GM12891 (cell line): ENCODE measurements around the gene KCNAB2.
"Not testable (repeated sequence)": the region's sequence is repeated elsewhere in the genome, so short reads cannot be mapped to it uniquely, and the experiment has no call there.

ENCODE experiments used
- DNase-seq: peaks from one replicate; pipeline ENCODE4 v3.0.0; 2011; ENCODE audit warnings: low spot score; ENCODE audit not compliant: insufficient read length
- FAIRE-seq: peaks from 2 replicates; lab custom pipeline; 2011; peaks lifted over from hg19 to GRCh38; lab: Jason Lieb, UNC
- PAX5 ChIP-seq: IDR thresholded peaks from 2 replicates; pipeline ENCODE4 v1.6.1; 2011; ENCODE audit warnings: low read length, moderate library complexity, mild to moderate bottlenecking; ENCODE audit not compliant: insufficient read depth, severe bottlenecking
- POLR2A ChIP-seq: IDR thresholded peaks from 2 replicates; pipeline ENCODE4 v1.6.1; 2011; ENCODE audit warnings: low read depth, low read length, control low read depth
- POLR2AphosphoS5 ChIP-seq: IDR thresholded peaks from 2 replicates; pipeline ENCODE4 v1.6.1; 2011; ENCODE audit warnings: low read depth, low read length, control low read depth
- POU2F2 ChIP-seq: IDR thresholded peaks from 2 replicates; pipeline ENCODE4 v1.6.1; 2011; ENCODE audit warnings: low read depth, mild to moderate bottlenecking, control low read depth, low read length, moderate library complexity
- SPI1 ChIP-seq: IDR thresholded peaks from 2 replicates; pipeline ENCODE4 v1.6.1; 2011; ENCODE audit warnings: low read depth, low read length, control low read depth
- TAF1 ChIP-seq: IDR thresholded peaks from 2 replicates; pipeline ENCODE4 v1.6.1; 2011; ENCODE audit warnings: low read depth, low read length, control low read depth

KCNAB2 gene

GRCh38 chr1:6074192-6074901 lies 28.7 kb downstream of the KCNAB2 start:
- no peak for TF ChIP-seq POU2F2
- TF ChIP-seq POLR2A, result no peak
- TF ChIP-seq TAF1, result no peak
- TF ChIP-seq PAX5, result no peak
- no peak for TF ChIP-seq SPI1
- no peak for TF ChIP-seq POLR2AphosphoS5
- DNase-seq, result no peak
- no peak for FAIRE-seq

- TF ChIP-seq SPI1 (no peak), TAF1 (no peak), POU2F2 (no peak), POLR2A (no peak), PAX5 (no peak), POLR2AphosphoS5 (no peak)
- no peak for DNase-seq
- peak; percentile 41 for FAIRE-seq
Measured at GRCh38 chr1:6075748-6076147, 30.1 kb downstream of the KCNAB2 start.

GRCh38 chr1:6077061-6077460 lies 31.4 kb downstream of the KCNAB2 start:
- FAIRE-seq, result not testable (repeated sequence)

GRCh38 chr1:6077506-6077905 lies 31.8 kb downstream of the KCNAB2 start:
- DNase-seq (no peak), FAIRE-seq (no peak)
- TF ChIP-seq SPI1, result no peak
- TF ChIP-seq POU2F2, result no peak
- no peak for TF ChIP-seq TAF1
- TF ChIP-seq POLR2A, result no peak
- no peak for TF ChIP-seq POLR2AphosphoS5
- no peak for TF ChIP-seq PAX5

More at GRCh38 chr1:6077061-6077460, 31.4 kb downstream of the KCNAB2 start:
- DNase-seq, result not testable (repeated sequence)

- no peak for DNase-seq
- no peak for FAIRE-seq
- TF ChIP-seq POU2F2 (no peak), PAX5 (no peak), POLR2AphosphoS5 (no peak), POLR2A (no peak), TAF1 (no peak), SPI1 (no peak)
Measured at GRCh38 chr1:6077919-6078318, 32.2 kb downstream of the KCNAB2 start.

- no peak for TF ChIP-seq SPI1
- no peak for TF ChIP-seq PAX5
- no peak for TF ChIP-seq POLR2AphosphoS5
- no peak for TF ChIP-seq POU2F2
- no peak for TF ChIP-seq TAF1
- TF ChIP-seq POLR2A, result no peak
- DNase-seq, result no peak
- no peak for FAIRE-seq
Measured at GRCh38 chr1:6080469-6080868, 34.8 kb downstream of the KCNAB2 start.

GRCh38 chr1:6081901-6082300 lies 36.2 kb downstream of the KCNAB2 start:
- DNase-seq, result no peak
- FAIRE-seq, result no peak
- TF ChIP-seq SPI1, result no peak
- TF ChIP-seq POLR2A, result no peak
- TF ChIP-seq PAX5, result no peak
- TF ChIP-seq POLR2AphosphoS5, result no peak

- no peak for DNase-seq
- TF ChIP-seq SPI1 (no peak), POU2F2 (no peak), POLR2AphosphoS5 (no peak), PAX5 (no peak), TAF1 (no peak), POLR2A (no peak)
- FAIRE-seq, result no peak
Measured at GRCh38 chr1:6082430-6082971, 36.8 kb downstream of the KCNAB2 start.

GRCh38 chr1:6083385-6083784 lies 37.7 kb downstream of the KCNAB2 start:
- no peak for DNase-seq
- no peak for FAIRE-seq
- TF ChIP-seq SPI1 (no peak), PAX5 (no peak), TAF1 (no peak), POLR2A (no peak), POU2F2 (no peak), POLR2AphosphoS5 (no peak)

GRCh38 chr1:6083801-6084446 lies 38.2 kb downstream of the KCNAB2 start:
- DNase-seq (no peak), FAIRE-seq (no peak)

More at GRCh38 chr1:6083801-6084446, 38.2 kb downstream of the KCNAB2 start:
- no peak for TF ChIP-seq POLR2AphosphoS5
